Kidney (tissue), 14 donors: ENCODE results near the gene UEVLD. TPM values are rescaled to one million over a fixed set of nuclear protein-coding genes. Genes with fewer than 3 reads are reported as not detected.
A peak's percentile ranks its signal among the peaks of the same experiment; 100 is the strongest.
"Not testable (repeated sequence)": the region's sequence is repeated elsewhere in the genome, so short reads cannot be mapped to it uniquely, and the experiment has no call there.

Experiments used
- DNase-seq, 5 donors: peaks; one replicate each; pipeline ENCODE4 v3.0.0-alpha.2; 2013 to 2020
- FAIRE-seq: peaks from 2 replicates; lab custom pipeline; 2012; peaks lifted over from hg19 to GRCh38; lab: Jason Lieb, UNC
- H3K27ac ChIP-seq, 2 donors: one replicate each; pipeline ENCODE4 v1.7.0; 2013; ENCODE audit warnings: low read depth in 2 of 2, low read length in 2 of 2, inconsistent platforms in 1 of 2
- H3K27me3 ChIP-seq: one replicate; pipeline ENCODE4 v1.7.1; 2013; ENCODE audit warnings: low read length, inconsistent platforms; ENCODE audit not compliant: control insufficient read depth, insufficient read depth
- H3K36me3 ChIP-seq, 3 donors: one replicate each; pipeline versions ENCODE4 v1.7.0 to v1.7.1; 2013; ENCODE audit warnings: low read length in 3 of 3, control low read depth in 1 of 3, inconsistent platforms in 1 of 3; ENCODE audit not compliant: insufficient read depth in 3 of 3, control insufficient read depth in 2 of 3
- H3K4me1 ChIP-seq, 3 donors: one replicate each; pipeline versions ENCODE4 v1.7.0 to v1.7.1; 2013; ENCODE audit warnings: low read length in 3 of 3, inconsistent platforms in 1 of 3, low read depth in 1 of 3; ENCODE audit not compliant: control insufficient read depth in 2 of 3, insufficient read depth in 2 of 3
- H3K4me3 ChIP-seq, 3 donors: one replicate each; pipeline versions ENCODE4 v1.7.0 to v1.8.1; 2013; ENCODE audit warnings: low read length in 3 of 3, control low read depth in 1 of 3, inconsistent platforms in 1 of 3
- H3K9ac ChIP-seq, 3 donors: one replicate each; pipeline versions ENCODE4 v1.7.0 to v1.7.1; 2013; ENCODE audit warnings: low read length in 3 of 3, control low read depth in 1 of 3, inconsistent platforms in 1 of 3
- H3K9me3 ChIP-seq, 3 donors: one replicate each; pipeline versions ENCODE4 v1.7.0 to v1.7.1; 2013; ENCODE audit warnings: low read length in 3 of 3, control low read depth in 1 of 3, inconsistent platforms in 1 of 3; ENCODE audit not compliant: control insufficient read depth in 2 of 3, insufficient read depth in 1 of 3
- CTCF ChIP-seq: IDR thresholded peaks from 3 replicates; pipeline ENCODE4 v1.5.1; 2012; ENCODE audit warnings: mild to moderate bottlenecking, moderate library complexity, borderline replicate concordance; ENCODE audit not compliant: insufficient read depth; ENCODE audit errors: extremely low read depth
- intact Hi-C: fragments of 100-400 bp; cut with DNase I; formaldehyde crosslinking; loops from one replicate; pipeline ENCODE4 v1.11.1; 2022
- polyA plus RNA-seq: library from polyadenylated mRNA; stranded (reverse); fragments of 350-450 nt; fragmentation: Illumina TruSeq; extraction: RNeasy Lipid Tissue Mini Kit (QIAGEN cat#74804); gene quantifications from one replicate; pipeline ENCODE4 v1.2.3, GENCODE V29; 2014; ENCODE audit warnings: low read depth, low replicate concordance; ENCODE audit not compliant: insufficient read depth
- total RNA-seq: library from RNA; stranded (reverse); fragmentation: NEBNext Ultra II Directional; extraction: Animal tissue kit (Norgen Biotek cat#: 25700); gene quantifications from one replicate; pipeline ENCODE4 v1.2.1, GENCODE V29; 2021
- donor health status: control.
- donor health status: control.
- donor health status: control.
- donor health status: control.
- donor health status: control.
- donor health status: DM: yes; HTN: yes; CAD: no.
- donor health status: Normal renal cell carcinoma (clear cell type).

UEVLD gene
- total and polyA plus RNA-seq, 2 donors from 2014 or later, result 8.0 to 23.1 TPM

GRCh38 chr11:18594999-18595749 lies 6.6 kb upstream of the UEVLD start:
- FAIRE-seq (no peak), DNase-seq (no peak)
- Histone ChIP-seq H3K4me1 (peaks cover 0 to 7% (median 5%) of the 10 kb centered on the region in 3 donors), H3K27ac (no peak overlapping the region), H3K36me3 (no peaks in the 10 kb centered on the region), H3K9ac (no peak overlapping the region), H3K4me3 (no peak overlapping the region), H3K9me3 (no peaks in the 10 kb centered on the region), H3K27me3 (no peaks in the 10 kb centered on the region)
- intact Hi-C loops, result no loop called here
- TF ChIP-seq CTCF, result no peak

- H3K9me3 ChIP-seq, H3K9ac ChIP-seq, H3K4me3 ChIP-seq, intact Hi-C loops, DNase-seq, H3K36me3 ChIP-seq, H3K27me3 ChIP-seq, FAIRE-seq, H3K27ac ChIP-seq: not testable (repeated sequence)
- peaks cover 0 to 15% (median 14%) of the 10 kb centered on the region in 3 donors for H3K4me1 ChIP-seq
These were observed 5.6 kb upstream of the UEVLD start for GRCh38 chr11:18594088-18594487.

- intact Hi-C loops, result no loop called here
- no peak overlapping the region for H3K9ac ChIP-seq
- H3K9me3 ChIP-seq, result no peaks in the 10 kb centered on the region
- no peak for FAIRE-seq
- H3K27ac ChIP-seq, result no peak overlapping the region
- TF ChIP-seq CTCF, result no peak
- DNase-seq, result no peak
- peak overlapping the region in 1 of 3 donors; percentile 89 for H3K4me3 ChIP-seq
- H3K36me3 ChIP-seq, result no peaks in the 10 kb centered on the region
- H3K27me3 ChIP-seq, result no peaks in the 10 kb centered on the region
- peaks cover 0 to 18% (median 15%) of the 10 kb centered on the region in 3 donors for H3K4me1 ChIP-seq
These were observed 2.0 kb upstream of the UEVLD start for GRCh38 chr11:18590571-18590970.

GRCh38 chr11:18581825-18582224 lies 6.7 kb downstream of the UEVLD start:
- intact Hi-C loops, result no loop called here
- Histone ChIP-seq H3K36me3 (peaks cover 0 to 13% (median 2%) of the 10 kb centered on the region in 3 donors), H3K9ac (no peak overlapping the region), H3K4me3 (no peak overlapping the region), H3K9me3 (no peaks in the 10 kb centered on the region), H3K27me3 (no peaks in the 10 kb centered on the region), H3K4me1 (no peaks in the 10 kb centered on the region), H3K27ac (no peak overlapping the region)
- no peak for TF ChIP-seq CTCF
- DNase-seq (no peak), FAIRE-seq (no peak)
